Dendritic cell treated with granulocyte-macrophage colony-stimulating factor and Interleukin-4, amounts not matched to agents 40 ng/mL and 50 ng/mL, for 4 days (primary cell): ENCODE data around the gene NRDE2.
A peak's percentile ranks its signal among the peaks of the same experiment; 100 is the strongest.

ENCODE experiments used
- H3K27ac Mint-ChIP-seq: one replicate; pipeline ENCODE4 v1.8.0; 2022; ENCODE audit warnings: mild to moderate bottlenecking, mixed read lengths
- H3K27me3 Mint-ChIP-seq: one replicate; pipeline ENCODE4 v1.8.0; 2022; ENCODE audit warnings: mild to moderate bottlenecking, mixed read lengths
- H3K36me3 Mint-ChIP-seq: one replicate; pipeline ENCODE4 v1.8.0; 2022; ENCODE audit warnings: low read depth, mixed read lengths
- H3K4me1 Mint-ChIP-seq: one replicate; pipeline ENCODE4 v1.8.0; 2022; ENCODE audit warnings: low read depth, mixed read lengths
- H3K4me3 Mint-ChIP-seq: one replicate; pipeline ENCODE4 v1.8.0; 2022; ENCODE audit warnings: mild to moderate bottlenecking, moderate library complexity, mixed read lengths
- H3K9me3 Mint-ChIP-seq: one replicate; pipeline ENCODE4 v1.8.0; 2022; ENCODE audit warnings: mixed read lengths
- intact Hi-C: fragments of 100-400 bp; cut with micrococcal nuclease; formaldehyde crosslinking; loops from one replicate; pipeline ENCODE4 v1.15.0; 2022

The NRDE2 gene, protein sequence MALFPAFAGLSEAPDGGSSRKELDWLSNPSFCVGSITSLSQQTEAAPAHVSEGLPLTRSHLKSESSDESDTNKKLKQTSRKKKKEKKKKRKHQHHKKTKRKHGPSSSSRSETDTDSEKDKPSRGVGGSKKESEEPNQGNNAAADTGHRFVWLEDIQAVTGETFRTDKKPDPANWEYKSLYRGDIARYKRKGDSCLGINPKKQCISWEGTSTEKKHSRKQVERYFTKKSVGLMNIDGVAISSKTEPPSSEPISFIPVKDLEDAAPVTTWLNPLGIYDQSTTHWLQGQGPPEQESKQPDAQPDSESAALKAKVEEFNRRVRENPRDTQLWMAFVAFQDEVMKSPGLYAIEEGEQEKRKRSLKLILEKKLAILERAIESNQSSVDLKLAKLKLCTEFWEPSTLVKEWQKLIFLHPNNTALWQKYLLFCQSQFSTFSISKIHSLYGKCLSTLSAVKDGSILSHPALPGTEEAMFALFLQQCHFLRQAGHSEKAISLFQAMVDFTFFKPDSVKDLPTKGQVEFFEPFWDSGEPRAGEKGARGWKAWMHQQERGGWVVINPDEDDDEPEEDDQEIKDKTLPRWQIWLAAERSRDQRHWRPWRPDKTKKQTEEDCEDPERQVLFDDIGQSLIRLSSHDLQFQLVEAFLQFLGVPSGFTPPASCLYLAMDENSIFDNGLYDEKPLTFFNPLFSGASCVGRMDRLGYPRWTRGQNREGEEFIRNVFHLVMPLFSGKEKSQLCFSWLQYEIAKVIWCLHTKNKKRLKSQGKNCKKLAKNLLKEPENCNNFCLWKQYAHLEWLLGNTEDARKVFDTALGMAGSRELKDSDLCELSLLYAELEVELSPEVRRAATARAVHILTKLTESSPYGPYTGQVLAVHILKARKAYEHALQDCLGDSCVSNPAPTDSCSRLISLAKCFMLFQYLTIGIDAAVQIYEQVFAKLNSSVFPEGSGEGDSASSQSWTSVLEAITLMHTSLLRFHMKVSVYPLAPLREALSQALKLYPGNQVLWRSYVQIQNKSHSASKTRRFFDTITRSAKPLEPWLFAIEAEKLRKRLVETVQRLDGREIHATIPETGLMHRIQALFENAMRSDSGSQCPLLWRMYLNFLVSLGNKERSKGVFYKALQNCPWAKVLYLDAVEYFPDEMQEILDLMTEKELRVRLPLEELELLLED

DNA sequence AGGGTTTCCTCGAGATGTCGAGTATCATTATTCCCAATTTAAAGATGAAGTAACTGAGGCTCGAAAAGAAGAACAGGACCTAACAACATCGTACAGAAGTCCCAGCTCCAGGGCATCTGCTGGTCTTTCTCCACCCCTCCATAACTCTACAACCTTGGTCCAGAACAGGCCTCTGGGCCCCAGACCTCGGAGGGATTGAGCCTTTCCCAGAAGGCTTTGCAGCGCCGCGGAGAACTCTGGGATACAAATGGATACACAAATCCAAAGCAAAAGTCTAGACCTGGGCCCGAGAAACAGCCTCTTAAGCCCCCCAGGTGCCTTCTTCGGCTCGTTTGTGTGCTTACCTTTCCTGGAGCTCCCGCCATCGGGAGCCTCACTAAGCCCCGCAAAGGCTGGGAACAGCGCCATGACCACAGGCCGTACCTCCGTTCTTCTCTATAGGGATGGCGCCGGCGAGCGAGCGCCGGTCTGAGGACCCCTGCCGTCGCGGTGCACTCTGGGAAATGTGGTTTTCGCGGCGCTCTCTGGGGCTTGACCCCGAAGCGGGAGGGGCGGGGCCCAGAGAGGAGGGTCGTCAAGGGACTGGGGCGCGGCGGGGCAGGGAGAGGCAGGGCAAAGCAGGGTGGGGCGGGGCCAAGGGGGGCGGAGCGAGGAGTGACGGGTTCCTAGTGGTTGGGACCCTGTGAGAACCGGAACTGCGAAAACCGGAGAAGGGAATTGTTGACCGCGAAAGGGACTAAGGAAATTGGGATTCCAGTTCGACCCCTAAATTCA is at the start of gene NRDE2:
NRDE2 (minus strand) TSS at position 445 of the 774 bp plus-strand sequence; CDS start at position 408, 37 bp downstream.
- intact Hi-C loops: loop anchor here (1.0 to 5.0 kb wide), 3 partner anchors 52 to 374 kb away; partner anchors contain the start of genes CALM1 and TDP1

DNA sequence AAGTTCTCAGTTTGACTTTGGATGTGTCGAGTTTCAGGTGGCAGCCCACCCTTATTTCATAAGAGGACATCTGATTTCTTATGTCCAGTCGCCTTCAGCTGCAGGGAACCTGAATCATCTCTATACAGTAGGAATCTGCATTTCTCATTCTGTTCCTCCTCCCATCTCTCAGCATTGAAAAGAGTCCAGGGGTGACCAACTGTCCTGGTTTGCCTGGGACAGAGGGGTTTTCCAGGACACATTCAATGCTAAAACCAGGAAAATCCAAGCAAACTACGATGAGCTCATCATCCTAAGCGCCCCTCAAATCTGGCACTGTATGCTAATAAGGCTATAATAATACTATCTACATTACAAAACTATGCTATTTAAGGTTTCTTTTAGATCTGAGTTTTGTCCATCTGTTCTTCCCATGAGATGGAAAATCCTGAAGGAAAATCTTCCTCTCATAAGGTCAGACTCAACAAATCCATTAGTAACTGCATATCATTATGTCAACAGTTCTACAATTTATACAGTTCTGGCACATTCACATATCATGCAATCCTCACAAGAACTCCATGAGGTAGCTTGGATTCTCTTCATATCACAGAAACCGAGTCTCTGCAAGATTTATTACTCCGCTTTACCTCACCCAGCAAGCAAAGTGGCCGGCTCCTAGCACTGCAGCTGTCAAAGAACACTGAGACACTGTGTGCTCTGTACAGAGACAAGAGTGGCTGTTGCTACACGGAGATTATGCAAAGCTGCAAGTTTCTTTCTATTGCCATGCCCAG is 49.5 kb upstream of the NRDE2 start:
- Mint-ChIP-seq H3K9me3 (no peaks in the 10 kb centered on the region), H3K27me3 (no peaks in the 10 kb centered on the region), H3K36me3 (no peaks in the 10 kb centered on the region), H3K4me3 (no peak overlapping the region), H3K4me1 (peaks cover 7% of the 10 kb centered on the region), H3K27ac (no peak overlapping the region)
- intact Hi-C loops: loop anchor here (5.0 kb wide), 1 partner anchor 84 kb away; no protein-coding TSS in a partner anchor

More for the DNA sequence above, at the start of gene NRDE2:
- H3K27ac Mint-ChIP-seq: peak within 1 kb of the TSS; percentile 95
- H3K4me3 Mint-ChIP-seq: peak within 1 kb of the TSS; percentile 81
- H3K36me3 Mint-ChIP-seq: peaks cover 5% of the 10 kb centered on the region
- H3K4me1 Mint-ChIP-seq: peaks cover 13% of the 10 kb centered on the region
- H3K9me3 Mint-ChIP-seq: no peaks in the 10 kb centered on the region
- H3K27me3 Mint-ChIP-seq: peaks cover 23% of the 10 kb centered on the region

- H3K4me1 Mint-ChIP-seq: peaks cover 7% of the 10 kb centered on the region
- intact Hi-C loops: no loop called here
- no peaks in the 10 kb centered on the region for H3K9me3 Mint-ChIP-seq
- H3K36me3 Mint-ChIP-seq: no peaks in the 10 kb centered on the region
- no peak overlapping the region for H3K4me3 Mint-ChIP-seq
- H3K27ac Mint-ChIP-seq: no peak overlapping the region
- peaks cover 3% of the 10 kb centered on the region for H3K27me3 Mint-ChIP-seq
Measured at GRCh38 chr14:90379106-90379505, 47.4 kb upstream of the NRDE2 start.

- Mint-ChIP-seq H3K9me3 (no peaks in the 10 kb centered on the region), H3K4me3 (no peak overlapping the region), H3K4me1 (peaks cover 7% of the 10 kb centered on the region), H3K27me3 (peaks cover 4% of the 10 kb centered on the region), H3K27ac (no peak overlapping the region), H3K36me3 (no peaks in the 10 kb centered on the region)
- intact Hi-C loops: no loop called here
Measured at GRCh38 chr14:90378249-90378648, 46.5 kb upstream of the NRDE2 start.

DNA sequence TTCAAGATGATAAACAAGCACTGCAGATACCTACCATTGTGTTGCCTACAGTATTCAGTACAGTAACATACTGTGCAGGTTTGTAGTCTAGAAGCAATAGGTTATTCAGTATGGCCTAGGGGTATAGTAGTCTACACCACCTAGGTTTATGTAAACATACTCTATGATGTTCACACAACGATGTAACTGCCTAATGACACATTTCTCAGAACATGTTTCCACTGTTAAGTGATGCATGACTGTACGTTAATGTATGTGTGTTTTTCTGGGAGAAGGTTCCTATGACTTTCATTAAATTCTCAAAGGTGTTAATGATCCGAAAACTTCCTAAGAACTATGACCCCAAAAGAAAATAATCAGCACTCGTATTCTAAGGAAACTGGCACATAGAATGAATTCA is 44.2 kb upstream of the NRDE2 start:
- peaks cover 7% of the 10 kb centered on the region for H3K4me1 Mint-ChIP-seq
- no peaks in the 10 kb centered on the region for H3K36me3 Mint-ChIP-seq
- no peak overlapping the region for H3K27ac Mint-ChIP-seq
- H3K4me3 Mint-ChIP-seq: no peak overlapping the region
- no peaks in the 10 kb centered on the region for H3K9me3 Mint-ChIP-seq
- H3K27me3 Mint-ChIP-seq: peaks cover 6% of the 10 kb centered on the region
- intact Hi-C loops: no loop called here

DNA sequence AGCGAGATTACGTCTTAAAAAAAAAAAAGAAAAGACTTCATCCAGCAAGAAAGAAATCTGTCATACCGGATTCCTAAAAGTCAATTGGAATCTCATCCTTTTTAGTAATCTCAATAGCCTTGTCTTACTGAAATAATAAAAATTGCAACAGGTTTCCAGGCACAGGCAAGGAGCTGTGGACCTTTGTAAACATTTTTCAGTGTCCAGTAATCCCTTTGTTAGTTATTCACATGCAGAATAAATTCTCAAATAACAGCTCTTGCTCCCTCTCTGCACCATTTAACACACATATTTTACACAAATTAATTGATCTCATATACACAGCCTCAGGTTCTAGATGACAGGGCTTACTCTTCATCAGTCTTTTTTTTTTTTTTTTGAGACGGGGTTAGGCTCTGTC is 43.1 kb upstream of the NRDE2 start:
- Mint-ChIP-seq H3K27ac (no peak overlapping the region), H3K36me3 (no peaks in the 10 kb centered on the region), H3K9me3 (no peaks in the 10 kb centered on the region), H3K27me3 (peaks cover 6% of the 10 kb centered on the region), H3K4me3 (no peak overlapping the region), H3K4me1 (no peaks in the 10 kb centered on the region)
- intact Hi-C loops: no loop called here

GRCh38 chr14:90373887-90374286 is 42.1 kb upstream of the NRDE2 start:
- Mint-ChIP-seq H3K36me3 (no peaks in the 10 kb centered on the region), H3K27ac (no peak overlapping the region), H3K9me3 (no peaks in the 10 kb centered on the region), H3K4me3 (no peak overlapping the region), H3K27me3 (peaks cover 6% of the 10 kb centered on the region), H3K4me1 (no peaks in the 10 kb centered on the region)
- intact Hi-C loops: no loop called here

DNA sequence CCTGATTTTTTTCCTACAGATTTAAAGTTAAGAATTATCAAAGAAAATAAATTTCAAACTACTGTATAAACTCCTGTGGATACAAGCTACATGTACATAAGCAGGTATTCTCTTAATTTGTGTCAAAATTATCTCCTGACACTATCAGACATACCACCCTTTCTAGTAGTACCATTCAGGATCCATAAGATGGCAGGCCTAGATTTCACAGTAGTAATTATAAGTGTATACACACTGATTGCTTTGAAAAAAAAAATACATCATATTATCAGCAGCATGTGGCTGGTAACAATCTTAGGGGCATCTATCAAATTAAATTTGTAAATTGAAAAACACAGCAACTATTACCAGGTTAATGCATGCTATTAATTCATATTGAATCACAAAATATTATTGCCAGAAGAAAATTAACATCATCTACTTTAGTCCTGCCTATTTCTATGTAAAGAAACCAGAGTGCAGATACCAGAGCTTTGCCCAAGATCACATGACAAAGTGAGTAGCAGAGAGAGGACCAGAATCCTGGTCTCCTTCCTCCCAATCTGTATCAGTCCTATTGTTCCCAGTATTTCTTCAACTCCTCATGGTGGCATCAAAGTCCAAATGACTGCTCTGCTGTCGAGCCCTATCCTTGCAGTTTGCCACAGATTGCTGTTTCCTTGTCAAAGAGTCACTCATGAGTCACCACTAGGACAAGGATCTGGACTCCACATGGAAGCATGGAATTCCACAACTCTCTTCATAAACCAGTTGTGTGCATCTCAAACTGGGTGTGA is 37.4 kb upstream of the NRDE2 start:
- Mint-ChIP-seq H3K27ac (no peak overlapping the region), H3K27me3 (peaks cover 6% of the 10 kb centered on the region), H3K36me3 (no peaks in the 10 kb centered on the region), H3K4me1 (no peaks in the 10 kb centered on the region), H3K9me3 (no peaks in the 10 kb centered on the region), H3K4me3 (no peak overlapping the region)
- intact Hi-C loops: no loop called here

GRCh38 chr14:90362558-90362896 is 30.8 kb upstream of the NRDE2 start:
- Mint-ChIP-seq H3K36me3 (no peaks in the 10 kb centered on the region), H3K4me1 (no peaks in the 10 kb centered on the region), H3K27ac (no peak overlapping the region), H3K4me3 (no peak overlapping the region), H3K27me3 (peaks cover 10% of the 10 kb centered on the region), H3K9me3 (no peaks in the 10 kb centered on the region)
- intact Hi-C loops: no loop called here

DNA sequence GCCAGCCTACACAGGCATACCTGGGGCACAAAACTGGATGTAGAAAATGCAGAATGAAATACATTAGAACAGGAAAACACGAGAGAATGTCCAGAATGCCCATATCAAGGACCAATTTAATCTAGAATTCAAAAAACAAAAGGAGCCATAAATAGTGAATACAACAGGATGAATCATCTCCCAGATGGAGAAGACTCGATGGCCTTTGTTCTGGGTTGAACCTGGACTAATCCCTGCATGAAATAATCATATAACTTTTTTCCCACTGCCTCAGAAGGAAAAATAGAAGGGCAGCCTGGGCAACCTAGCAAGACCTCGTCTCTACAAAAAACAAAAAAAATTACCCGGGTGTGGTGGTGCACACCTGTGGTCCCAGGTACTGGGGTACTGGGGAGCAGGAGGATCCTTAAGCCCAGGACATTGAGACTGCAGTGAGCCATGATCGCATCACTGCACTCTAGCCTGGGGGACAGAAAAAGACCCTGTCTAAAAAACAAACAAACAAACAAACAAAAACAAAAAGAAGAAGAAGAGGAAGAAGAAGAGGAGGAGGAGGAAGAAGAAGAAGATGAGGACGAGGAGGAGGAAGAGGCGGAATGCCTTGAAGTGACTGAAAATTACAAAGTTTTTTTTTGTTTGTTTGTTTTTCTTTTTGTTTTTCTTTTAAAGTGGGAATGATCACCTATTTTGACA is 30.3 kb upstream of the NRDE2 start:
- no peak overlapping the region for H3K27ac Mint-ChIP-seq
- no peaks in the 10 kb centered on the region for H3K4me1 Mint-ChIP-seq
- H3K27me3 Mint-ChIP-seq: peaks cover 10% of the 10 kb centered on the region
- no peaks in the 10 kb centered on the region for H3K9me3 Mint-ChIP-seq
- no peaks in the 10 kb centered on the region for H3K36me3 Mint-ChIP-seq
- H3K4me3 Mint-ChIP-seq: no peak overlapping the region
- intact Hi-C loops: no loop called here

GRCh38 chr14:90358359-90358758 is 26.6 kb upstream of the NRDE2 start:
- Mint-ChIP-seq H3K4me1 (no peaks in the 10 kb centered on the region), H3K27ac (no peak overlapping the region), H3K36me3 (no peaks in the 10 kb centered on the region), H3K9me3 (no peaks in the 10 kb centered on the region), H3K27me3 (peaks cover 17% of the 10 kb centered on the region), H3K4me3 (no peak overlapping the region)
- intact Hi-C loops: no loop called here

DNA sequence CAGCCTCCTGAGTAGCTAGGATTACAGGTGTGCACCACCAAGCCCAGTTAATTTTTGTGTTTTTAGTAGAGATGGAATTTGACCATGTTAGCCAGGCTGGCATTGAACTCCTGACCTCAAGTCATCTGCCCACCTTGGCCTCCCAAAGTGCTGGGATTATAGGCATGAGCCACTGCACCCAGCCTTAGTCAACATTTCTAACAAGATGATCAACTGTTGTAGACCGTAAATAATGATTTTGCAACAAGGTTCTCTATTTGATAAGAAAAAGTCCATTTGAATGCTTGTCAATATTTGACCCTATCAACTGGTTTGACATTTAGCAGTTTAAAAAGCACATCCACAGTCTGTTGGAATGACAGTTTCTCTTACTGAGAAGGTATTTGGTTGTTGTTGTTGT is 25.2 kb upstream of the NRDE2 start:
- Mint-ChIP-seq H3K4me3 (no peak overlapping the region), H3K9me3 (no peaks in the 10 kb centered on the region), H3K36me3 (no peaks in the 10 kb centered on the region), H3K27me3 (peaks cover 15% of the 10 kb centered on the region), H3K27ac (no peak overlapping the region), H3K4me1 (no peaks in the 10 kb centered on the region)
- intact Hi-C loops: no loop called here
